HepG2 (cell line): ENCODE data around the gene CISD1. TPM values are rescaled to one million over a fixed set of nuclear protein-coding genes. Genes with fewer than 3 reads are reported as not detected.

Experiments used
- ARNT ChIP-seq: fragments of 450-650 bp; IDR thresholded peaks from 2 replicates; pipeline ENCODE4 v1.6.1; 2017
- FOXK2 ChIP-seq: fragments of 450-650 bp; IDR thresholded peaks from 2 replicates; pipeline ENCODE4 v1.6.1; 2016
- HNRNPLL ChIP-seq: fragments of 200-400 bp; formaldehyde crosslinking; IDR thresholded peaks from 2 replicates; pipeline ENCODE4 v1.6.1; 2017; ENCODE audit warnings: mild to moderate bottlenecking, low read depth, low read length; ENCODE audit not compliant: poor library complexity, severe bottlenecking
- KMT2B ChIP-seq: IDR thresholded peaks from 2 replicates; pipeline ENCODE4 v1.6.1; 2016; ENCODE audit warnings: missing genetic modification reagents, missing compliant biosample characterization
- MAF1 ChIP-seq: sonication (generic); formaldehyde crosslinking; IDR thresholded peaks from 2 replicates; pipeline ENCODE4 v1.5.0; 2020; ENCODE audit warnings: missing genetic modification reagents, borderline replicate concordance
- MAFF ChIP-seq: IDR thresholded peaks from 2 replicates; pipeline ENCODE4 v1.6.1; 2011; ENCODE audit warnings: low read depth, low read length, improper control_type of control experiment
- NPAS2 ChIP-seq: sonication (generic); formaldehyde crosslinking; IDR thresholded peaks from 2 replicates; pipeline ENCODE4 v1.8.0; 2022; ENCODE audit warnings: mild to moderate bottlenecking, missing genetic modification reagents, borderline replicate concordance
- PHF21A ChIP-seq: sonication (generic); formaldehyde crosslinking; IDR thresholded peaks from 2 replicates; pipeline ENCODE4 v1.5.0; 2020; ENCODE audit warnings: mild to moderate bottlenecking, missing genetic modification reagents
- SNRNP70 ChIP-seq: fragments of 200-400 bp; formaldehyde crosslinking; IDR thresholded peaks from 2 replicates; pipeline ENCODE4 v1.6.1; 2017; ENCODE audit warnings: mild to moderate bottlenecking, low read depth, low read length, moderate library complexity
- ZC3H13 ChIP-seq: sonication (generic); formaldehyde crosslinking; IDR thresholded peaks from 2 replicates; pipeline ENCODE4 v1.8.1; 2023; ENCODE audit warnings: mild to moderate bottlenecking, missing genetic modification reagents, moderate library complexity
- ZFP1 ChIP-seq: IDR thresholded peaks from 2 replicates; pipeline ENCODE4 v1.6.1; 2016
- ZFP41 ChIP-seq: sonication (generic); formaldehyde crosslinking; IDR thresholded peaks from 2 replicates; pipeline ENCODE4 v1.4.0; 2020; ENCODE audit warnings: mild to moderate bottlenecking, missing genetic modification reagents, borderline replicate concordance
- ZMAT3 ChIP-seq: sonication (generic); formaldehyde crosslinking; conservative IDR thresholded peaks from 2 replicates; pipeline ENCODE4 v1.7.0; 2021; ENCODE audit warnings: missing genetic modification reagents
- ZNF503 ChIP-seq: sonication (generic); formaldehyde crosslinking; IDR thresholded peaks from 2 replicates; pipeline ENCODE4 v1.4.0; 2020; ENCODE audit warnings: missing genetic modification reagents
- ZNF567 ChIP-seq: sonication (generic); formaldehyde crosslinking; IDR thresholded peaks from 2 replicates; pipeline ENCODE4 v1.8.1; 2023; ENCODE audit warnings: mild to moderate bottlenecking, missing genetic modification reagents, borderline replicate concordance
- ZNF883 ChIP-seq: sonication (generic); formaldehyde crosslinking; IDR thresholded peaks from 2 replicates; pipeline ENCODE4 v1.5.1; 2020; ENCODE audit warnings: mild to moderate bottlenecking, missing genetic modification reagents; ENCODE audit errors: not compliant biosample characterization
- ZSCAN31 ChIP-seq: sonication (generic); formaldehyde crosslinking; IDR thresholded peaks from 2 replicates; pipeline ENCODE4 v1.5.0; 2020; ENCODE audit warnings: low read depth, mild to moderate bottlenecking, missing genetic modification reagents
- polyA plus RNA-seq, 8 experiments: library from polyadenylated mRNA; depleted of rRNA in 3 of 8; stranded (reverse) in 7 of 8; unstranded in 1 of 8; fragments of >200 nt; fragmentation: Illumina TruSeq in 4 of 8; extraction: Trizol in 4 of 8; gene quantifications; 2 replicates each; pipeline versions ENCODE4 v1.2.1 to v1.2.3, GENCODE V29; 2011 to 2016; ENCODE audit warnings: low read depth in 4 of 8, missing spikeins in 1 of 8, mixed read lengths in 1 of 8; ENCODE audit not compliant: insufficient read depth in 1 of 8
- total RNA-seq, 5 experiments: library from RNA; depleted of rRNA; stranded (reverse); fragments of >200 nt; fragmentation: Illumina TruSeq; extraction: Trizol; gene quantifications; 2 replicates each; pipeline ENCODE4 v1.2.3, GENCODE V29; 2016; ENCODE audit warnings: low read depth in 1 of 5
- TF ChIP-seq, protein P1 (sequence below): sonication (generic); formaldehyde crosslinking; IDR thresholded peaks from 2 replicates; pipeline ENCODE4 v1.5.1; 2020; ENCODE audit warnings: missing genetic modification reagents, mild to moderate bottlenecking, borderline replicate concordance
- TF ChIP-seq, protein P2 (sequence below): sonication (generic); formaldehyde crosslinking; IDR thresholded peaks from 2 replicates; pipeline ENCODE4 v1.8.0; 2022; ENCODE audit warnings: mild to moderate bottlenecking, missing genetic modification reagents, moderate library complexity
- TF ChIP-seq, protein P3 (sequence below): sonication (generic); formaldehyde crosslinking; conservative IDR thresholded peaks from 2 replicates; pipeline ENCODE4 v1.4.0; 2020; ENCODE audit warnings: missing genetic modification reagents
- TF ChIP-seq, protein P4 (sequence below): sonication (generic); formaldehyde crosslinking; IDR thresholded peaks from 2 replicates; pipeline ENCODE4 v1.4.0; 2020; ENCODE audit warnings: missing genetic modification reagents
- TF ChIP-seq, protein P5 (sequence below): sonication (generic); formaldehyde crosslinking; IDR thresholded peaks from 2 replicates; pipeline ENCODE4 v1.4.0; 2020; ENCODE audit warnings: mild to moderate bottlenecking, missing genetic modification reagents

The CISD1 gene
- total and polyA plus RNA-seq, 2 of the 13 experiments (the other 11 are each of a cell fraction or from before 2014, with no cell fraction given) = 63.4 to 78.9 TPM

DNA sequence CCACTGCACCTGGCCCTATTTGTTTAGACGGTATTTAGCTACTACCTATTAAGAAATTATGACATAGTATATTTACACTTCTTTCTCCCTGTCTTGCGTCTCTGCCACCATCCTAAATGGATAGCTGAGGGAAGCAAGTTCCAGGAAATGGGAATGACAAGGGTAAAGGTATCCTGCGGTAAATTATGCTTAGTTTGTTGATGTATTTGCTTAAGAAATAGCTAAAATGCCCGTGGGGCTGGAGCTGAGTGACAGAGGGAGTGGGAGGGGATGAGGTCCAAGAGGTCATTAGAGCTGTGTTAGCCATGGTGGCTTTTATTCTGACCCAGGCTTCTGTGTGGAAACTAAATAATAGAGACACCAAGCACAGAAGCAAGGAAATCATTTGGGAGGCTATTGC, 36.9 kb downstream of the CISD1 start (continued):
- TF ChIP-seq ZNF567 (CRISPR knock-in tag) (no peak), NPAS2 (no peak), MAF1 (no peak), ZC3H13 (no peak), KMT2B (CRISPR knock-in tag) (no peak), ZSCAN31 (no peak), PHF21A (CRISPR knock-in tag) (peak; percentile 62; the same call in 1 of the 2 replicates), ZFP1 (no peak), ZFP41 (CRISPR knock-in tag) (no peak), FOXK2 (no peak), ARNT (no peak), MAFF (0 out of 2 replicates have a peak, but pooled peaks have one; percentile 6), SNRNP70 (no peak), HNRNPLL (no peak), ZNF883 (CRISPR knock-in tag) (no peak), ZNF503 (CRISPR knock-in tag) (no peak), ZMAT3 (no peak)
- TF ChIP-seq, protein P1, sequence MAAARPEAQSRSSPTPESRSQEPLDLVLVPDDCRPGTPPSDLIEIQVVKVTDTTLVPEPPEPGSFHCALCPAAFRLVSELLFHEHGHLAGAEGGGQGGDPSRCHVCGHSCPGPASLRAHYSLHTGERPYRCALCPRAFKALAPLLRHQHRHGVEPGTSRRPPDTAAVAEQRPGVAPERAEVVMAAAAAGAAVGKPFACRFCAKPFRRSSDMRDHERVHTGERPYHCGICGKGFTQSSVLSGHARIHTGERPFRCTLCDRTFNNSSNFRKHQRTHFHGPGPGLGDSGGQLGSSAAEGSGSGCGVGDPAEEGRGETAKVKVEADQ (CRISPR knock-in tag) = no peak
- TF ChIP-seq, protein P2, sequence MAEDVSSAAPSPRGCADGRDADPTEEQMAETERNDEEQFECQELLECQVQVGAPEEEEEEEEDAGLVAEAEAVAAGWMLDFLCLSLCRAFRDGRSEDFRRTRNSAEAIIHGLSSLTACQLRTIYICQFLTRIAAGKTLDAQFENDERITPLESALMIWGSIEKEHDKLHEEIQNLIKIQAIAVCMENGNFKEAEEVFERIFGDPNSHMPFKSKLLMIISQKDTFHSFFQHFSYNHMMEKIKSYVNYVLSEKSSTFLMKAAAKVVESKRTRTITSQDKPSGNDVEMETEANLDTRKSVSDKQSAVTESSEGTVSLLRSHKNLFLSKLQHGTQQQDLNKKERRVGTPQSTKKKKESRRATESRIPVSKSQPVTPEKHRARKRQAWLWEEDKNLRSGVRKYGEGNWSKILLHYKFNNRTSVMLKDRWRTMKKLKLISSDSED (CRISPR knock-in tag) = no peak
- TF ChIP-seq, protein P3, sequence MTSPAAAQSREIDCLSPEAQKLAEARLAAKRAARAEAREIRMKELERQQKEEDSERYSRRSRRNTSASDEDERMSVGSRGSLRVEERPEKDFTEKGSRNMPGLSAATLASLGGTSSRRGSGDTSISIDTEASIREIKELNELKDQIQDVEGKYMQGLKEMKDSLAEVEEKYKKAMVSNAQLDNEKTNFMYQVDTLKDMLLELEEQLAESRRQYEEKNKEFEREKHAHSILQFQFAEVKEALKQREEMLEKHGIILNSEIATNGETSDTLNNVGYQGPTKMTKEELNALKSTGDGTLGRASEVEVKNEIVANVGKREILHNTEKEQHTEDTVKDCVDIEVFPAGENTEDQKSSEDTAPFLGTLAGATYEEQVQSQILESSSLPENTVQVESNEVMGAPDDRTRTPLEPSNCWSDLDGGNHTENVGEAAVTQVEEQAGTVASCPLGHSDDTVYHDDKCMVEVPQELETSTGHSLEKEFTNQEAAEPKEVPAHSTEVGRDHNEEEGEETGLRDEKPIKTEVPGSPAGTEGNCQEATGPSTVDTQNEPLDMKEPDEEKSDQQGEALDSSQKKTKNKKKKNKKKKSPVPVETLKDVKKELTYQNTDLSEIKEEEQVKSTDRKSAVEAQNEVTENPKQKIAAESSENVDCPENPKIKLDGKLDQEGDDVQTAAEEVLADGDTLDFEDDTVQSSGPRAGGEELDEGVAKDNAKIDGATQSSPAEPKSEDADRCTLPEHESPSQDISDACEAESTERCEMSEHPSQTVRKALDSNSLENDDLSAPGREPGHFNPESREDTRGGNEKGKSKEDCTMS = no peak
- TF ChIP-seq, protein P4, sequence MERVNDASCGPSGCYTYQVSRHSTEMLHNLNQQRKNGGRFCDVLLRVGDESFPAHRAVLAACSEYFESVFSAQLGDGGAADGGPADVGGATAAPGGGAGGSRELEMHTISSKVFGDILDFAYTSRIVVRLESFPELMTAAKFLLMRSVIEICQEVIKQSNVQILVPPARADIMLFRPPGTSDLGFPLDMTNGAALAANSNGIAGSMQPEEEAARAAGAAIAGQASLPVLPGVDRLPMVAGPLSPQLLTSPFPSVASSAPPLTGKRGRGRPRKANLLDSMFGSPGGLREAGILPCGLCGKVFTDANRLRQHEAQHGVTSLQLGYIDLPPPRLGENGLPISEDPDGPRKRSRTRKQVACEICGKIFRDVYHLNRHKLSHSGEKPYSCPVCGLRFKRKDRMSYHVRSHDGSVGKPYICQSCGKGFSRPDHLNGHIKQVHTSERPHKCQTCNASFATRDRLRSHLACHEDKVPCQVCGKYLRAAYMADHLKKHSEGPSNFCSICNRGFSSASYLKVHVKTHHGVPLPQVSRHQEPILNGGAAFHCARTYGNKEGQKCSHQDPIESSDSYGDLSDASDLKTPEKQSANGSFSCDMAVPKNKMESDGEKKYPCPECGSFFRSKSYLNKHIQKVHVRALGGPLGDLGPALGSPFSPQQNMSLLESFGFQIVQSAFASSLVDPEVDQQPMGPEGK (CRISPR knock-in tag) = no peak
- TF ChIP-seq, protein P5, sequence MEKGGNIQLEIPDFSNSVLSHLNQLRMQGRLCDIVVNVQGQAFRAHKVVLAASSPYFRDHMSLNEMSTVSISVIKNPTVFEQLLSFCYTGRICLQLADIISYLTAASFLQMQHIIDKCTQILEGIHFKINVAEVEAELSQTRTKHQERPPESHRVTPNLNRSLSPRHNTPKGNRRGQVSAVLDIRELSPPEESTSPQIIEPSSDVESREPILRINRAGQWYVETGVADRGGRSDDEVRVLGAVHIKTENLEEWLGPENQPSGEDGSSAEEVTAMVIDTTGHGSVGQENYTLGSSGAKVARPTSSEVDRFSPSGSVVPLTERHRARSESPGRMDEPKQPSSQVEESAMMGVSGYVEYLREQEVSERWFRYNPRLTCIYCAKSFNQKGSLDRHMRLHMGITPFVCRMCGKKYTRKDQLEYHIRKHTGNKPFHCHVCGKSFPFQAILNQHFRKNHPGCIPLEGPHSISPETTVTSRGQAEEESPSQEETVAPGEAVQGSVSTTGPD = no peak
